Activated gamma-delta T cell treated with anti-CD3 and anti-CD28 coated beads, Interleukin-2, amount 50 U/mL, for 16 hours (primary cell): ENCODE measurements around the gene USP47.

Experiments used
- DNase-seq: peaks from one replicate; pipeline ENCODE4 v3.0.0-alpha.2; 2020; ENCODE audit warnings: low read depth

The USP47 gene

DNA sequence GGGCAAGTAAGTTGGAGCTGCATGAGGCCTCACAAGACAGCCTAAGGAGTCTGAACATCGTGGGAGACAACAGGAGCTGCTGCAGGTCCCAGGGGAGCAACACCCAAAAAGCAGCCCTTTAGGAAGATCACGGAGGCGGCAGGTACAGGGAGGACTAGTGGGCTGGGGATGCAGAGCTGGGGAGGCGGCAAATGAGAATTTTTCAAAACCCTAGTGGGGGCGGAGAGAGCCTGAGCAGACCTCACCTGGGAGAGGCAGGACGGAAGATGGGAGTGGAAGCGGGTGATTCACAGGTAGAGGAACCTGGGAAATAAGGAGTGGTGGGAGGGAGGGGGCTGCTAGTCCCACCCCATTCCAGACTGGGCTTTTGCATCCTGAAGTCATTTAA lies 124.6 kb downstream of the USP47 start:
- no peak for DNase-seq

DNA sequence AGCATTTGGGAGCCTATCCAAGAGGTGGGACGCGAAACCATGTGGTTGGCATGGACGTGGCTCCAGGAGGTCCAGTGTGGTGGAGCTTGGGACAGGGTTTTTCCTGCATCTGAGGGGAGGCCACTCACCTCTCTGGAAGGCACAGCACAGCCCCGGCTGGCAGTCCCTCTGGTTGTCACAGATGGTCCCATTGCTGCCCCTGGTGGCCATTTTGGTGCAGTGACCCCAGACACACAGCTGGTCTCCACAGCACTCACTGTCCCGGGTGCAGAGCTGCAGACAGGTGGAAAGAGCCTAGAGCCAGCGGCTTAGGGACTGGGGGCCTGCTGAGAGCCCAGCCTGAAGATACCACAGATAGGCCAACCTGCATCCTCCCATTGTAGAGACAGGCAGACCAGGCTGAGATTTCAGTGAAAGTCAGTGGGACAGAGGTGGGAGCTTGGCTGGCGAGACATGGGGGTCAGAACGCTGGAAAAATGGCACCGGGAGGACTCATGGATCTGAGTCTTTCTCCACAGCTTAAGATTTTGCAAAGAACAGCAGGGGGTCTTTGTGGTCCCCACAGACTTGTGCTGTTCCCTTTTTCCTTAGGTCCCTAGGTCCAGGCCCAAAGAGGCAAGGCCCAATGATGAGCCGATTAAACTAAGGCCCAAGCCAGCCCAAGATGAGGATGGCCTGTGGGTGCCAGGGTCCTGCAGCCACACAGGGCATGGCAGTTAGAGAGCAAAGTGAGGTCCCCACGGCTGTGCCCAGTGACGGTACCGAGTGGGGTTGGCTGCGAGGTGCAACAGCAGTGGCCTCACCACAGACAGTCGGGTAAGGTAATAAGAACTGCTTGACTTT lies 125.3 kb downstream of the USP47 start:
- peak; percentile 49 for DNase-seq

DNA sequence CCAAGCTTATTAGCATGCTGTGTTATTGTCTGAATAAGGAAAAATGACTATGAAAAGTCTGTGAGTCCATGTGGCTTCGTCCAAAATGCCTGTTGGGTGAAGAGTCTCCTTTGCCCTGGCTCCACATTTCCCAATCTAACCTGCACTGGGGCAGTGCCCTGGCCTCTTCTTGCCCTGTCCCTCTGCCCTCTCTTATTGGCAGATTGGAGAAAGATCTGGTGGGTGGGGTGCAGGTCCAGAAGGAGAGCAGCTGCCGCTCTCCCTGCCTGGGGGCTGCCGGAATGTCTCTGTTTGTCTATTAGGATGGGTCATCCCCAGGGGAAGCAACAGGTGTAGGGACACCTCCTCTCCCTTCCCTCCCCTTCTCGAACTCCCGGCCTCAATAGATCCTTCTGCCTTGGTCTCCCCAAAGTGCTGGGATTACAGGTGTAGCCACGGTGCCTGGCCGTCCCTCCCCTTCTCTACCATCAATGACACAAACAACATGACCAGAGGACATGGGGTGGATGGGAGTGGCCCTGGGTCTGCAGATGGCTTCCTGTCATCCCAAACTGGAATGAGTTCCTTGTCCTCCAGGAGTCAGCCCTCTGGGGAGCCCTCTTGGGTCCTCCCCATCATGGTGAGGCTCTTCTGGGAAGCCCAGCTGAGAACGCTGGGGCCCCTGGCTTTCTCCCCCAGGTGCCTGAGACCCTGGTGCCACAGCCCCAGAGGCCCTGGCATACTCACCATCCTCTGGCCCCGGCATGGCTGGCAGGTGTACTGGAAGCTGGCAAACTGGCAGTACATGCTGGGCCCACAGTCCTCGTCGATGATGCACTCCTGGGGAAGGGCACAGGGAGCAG lies 126.1 kb downstream of the USP47 start:
- DNase-seq: no peak

DNA sequence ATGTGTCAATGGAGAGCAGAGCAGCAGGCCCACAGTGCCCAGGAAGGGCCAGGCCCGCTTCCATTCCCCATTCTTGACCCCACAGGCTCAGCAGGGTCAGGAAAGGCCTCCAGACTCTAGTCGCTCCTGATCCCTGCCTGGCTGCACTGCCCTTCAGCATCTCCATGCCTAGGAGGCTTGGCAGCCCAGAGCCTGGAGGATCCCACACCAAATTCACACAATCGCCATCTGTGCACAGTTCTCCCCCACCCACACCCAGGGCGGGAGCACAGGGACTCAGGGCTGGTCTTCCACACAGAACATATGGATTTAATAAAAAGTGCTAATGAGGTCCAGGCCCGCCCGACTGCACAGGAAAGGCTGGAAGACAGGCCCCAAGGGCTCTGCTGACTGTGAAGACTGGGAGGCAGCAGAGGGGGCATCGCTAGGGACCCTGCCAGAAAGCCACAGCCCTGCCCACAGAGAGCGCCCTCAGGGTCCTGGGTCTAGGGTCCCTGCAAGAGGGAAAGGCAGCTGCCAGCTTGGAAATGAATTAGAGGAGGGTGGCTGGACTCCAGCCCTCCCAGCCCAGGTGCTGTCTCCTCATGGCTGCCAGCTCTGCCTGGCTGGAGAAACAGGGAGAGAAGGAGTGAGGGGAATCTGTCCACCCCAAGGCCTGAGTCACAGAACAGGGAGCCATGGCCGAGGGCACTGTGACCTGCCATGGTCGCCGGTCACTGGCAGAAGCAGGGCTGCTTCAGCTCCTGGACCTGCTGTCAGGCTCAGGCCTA lies 126.9 kb downstream of the USP47 start:
- DNase-seq: no peak

DNA sequence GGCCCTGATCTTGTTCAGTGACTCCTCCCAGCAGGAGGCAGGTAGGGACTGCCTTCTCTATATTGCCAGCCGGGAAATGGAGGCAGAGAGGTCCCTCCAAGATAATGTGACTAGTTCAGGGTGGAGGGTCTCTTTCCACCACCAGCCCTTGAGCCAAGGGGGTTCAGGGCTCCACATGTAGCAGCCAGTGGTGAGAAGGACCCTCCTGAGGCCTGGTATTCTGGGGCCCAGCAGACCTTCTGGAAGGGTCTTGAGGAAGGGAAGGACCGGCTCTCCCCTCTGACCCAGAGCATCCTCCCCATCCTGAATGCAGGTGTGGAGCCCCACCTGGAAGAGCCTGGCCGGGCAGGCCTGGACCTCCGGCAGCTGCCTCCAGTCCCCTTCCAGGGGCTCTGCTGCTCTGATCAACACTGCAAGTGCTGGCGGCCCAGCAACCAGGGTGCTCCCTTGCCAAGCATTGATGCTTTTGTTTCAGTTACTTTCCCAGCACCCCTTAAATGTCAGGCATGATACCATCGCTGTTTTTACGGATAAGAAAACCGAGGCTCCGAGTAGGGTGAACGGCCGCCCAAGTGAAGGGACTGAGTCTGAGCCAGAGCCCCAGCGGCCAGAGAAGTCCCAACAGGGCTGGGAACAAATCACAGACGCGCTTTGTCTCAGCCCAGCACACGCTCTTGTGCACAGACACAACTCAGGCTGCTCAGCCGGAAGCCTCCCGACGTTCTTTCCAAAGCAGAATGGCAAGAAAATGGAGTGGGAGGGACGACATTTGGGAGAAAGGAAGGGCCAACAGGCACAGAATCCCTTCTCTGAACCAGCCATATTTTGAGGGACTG lies 127.8 kb downstream of the USP47 start:
- DNase-seq: no peak

DNA sequence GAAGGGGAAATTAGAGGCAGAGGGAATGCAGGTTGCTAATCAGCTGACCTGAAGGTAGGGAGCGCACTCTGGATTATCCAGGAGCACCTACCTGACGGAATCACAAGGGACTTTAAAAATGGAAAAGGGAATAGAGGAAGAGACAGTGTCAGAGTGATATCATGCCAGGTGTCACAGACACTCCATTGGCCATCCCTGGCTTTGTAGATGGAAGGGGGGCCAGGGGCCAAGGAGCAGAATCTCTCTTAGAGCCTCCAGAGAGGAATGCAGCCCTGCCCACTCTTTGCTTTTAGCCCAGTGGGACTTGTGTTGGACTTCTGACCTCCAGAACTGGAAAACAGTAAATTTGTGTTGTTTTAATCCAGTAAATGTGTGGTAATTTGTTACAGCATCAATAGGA lies 128.8 kb downstream of the USP47 start:
- no peak for DNase-seq

DNA sequence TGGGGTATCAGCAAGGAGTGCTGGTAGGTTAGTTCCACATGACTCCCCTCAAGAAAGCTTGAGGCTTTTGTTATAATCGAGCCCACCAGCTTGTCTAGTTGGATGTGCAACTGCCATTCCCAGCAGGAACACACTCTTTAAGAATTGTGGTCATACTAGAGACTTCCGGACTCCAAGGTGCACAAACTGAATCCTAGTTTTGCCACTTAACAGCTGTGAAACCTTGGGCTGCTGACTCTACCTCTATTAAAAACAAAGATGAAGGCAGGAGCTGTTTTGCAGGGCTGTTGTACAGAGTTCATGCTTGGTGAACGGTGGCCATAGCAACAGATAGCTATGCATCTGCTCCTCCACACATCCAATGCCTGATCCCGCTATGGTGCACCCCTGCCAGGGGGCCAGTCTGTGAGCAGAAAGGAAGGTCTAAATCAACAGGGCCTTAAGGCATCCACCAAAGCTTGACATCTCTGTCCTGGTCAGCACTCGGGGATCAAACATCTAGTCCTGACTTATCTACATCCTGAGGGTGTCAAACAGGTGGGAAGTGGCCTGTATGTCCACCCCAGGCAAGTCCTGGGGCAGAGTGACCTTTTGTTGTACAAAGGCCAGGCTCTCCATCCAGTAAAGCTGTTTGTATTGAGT lies 130.3 kb downstream of the USP47 start:
- DNase-seq: no peak

DNA sequence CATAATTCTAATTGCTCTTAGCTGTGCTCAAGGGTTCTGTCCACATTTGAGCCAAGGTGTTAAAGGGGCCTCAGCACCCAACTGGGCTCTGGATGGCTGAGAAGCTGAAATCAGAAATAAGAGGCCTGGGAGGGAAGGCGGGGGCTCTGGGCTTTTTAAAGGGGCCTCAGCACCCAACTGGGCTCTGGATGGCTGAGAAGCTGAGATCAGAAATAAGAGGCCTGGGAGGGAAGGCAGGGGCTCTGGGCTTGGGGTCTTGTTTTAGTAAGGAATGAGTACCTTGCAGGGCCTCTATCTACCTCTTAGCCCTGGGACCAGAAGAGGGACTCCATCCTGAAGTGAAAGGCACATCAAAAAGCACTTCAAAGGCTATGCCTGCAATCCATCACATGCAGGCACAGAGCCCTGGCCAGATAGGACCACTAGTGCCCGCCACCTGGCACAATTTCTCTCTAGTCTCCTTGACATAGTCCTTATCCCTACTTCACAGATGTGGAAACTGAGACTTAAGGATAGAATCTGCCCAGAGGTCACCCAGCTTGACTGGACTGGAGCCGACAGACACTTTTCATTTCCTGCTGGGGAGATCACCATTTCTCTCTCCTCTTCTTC lies 131.1 kb downstream of the USP47 start:
- DNase-seq: no peak

DNA sequence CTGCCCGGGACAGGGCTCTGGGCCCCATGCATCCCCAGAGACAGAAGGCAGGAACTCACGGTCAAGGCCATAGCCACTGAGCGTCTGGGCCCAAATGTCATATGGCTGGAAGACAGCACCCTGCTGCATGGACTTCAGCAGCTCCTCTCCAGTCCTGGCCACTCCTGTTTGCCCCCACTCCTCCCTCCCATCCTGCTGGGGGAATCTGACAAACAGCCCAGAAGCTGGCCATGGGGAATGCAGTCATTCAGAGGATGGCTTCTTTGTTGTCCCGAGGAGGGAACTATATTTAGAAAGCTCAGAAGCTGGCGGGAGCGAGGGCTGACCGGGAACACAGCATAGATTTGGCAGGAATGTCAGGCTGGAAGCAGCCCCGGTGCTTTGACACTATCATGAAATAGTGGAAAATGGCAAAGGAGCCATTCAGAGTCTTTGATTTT lies 131.6 kb downstream of the USP47 start:
- no peak for DNase-seq

DNA sequence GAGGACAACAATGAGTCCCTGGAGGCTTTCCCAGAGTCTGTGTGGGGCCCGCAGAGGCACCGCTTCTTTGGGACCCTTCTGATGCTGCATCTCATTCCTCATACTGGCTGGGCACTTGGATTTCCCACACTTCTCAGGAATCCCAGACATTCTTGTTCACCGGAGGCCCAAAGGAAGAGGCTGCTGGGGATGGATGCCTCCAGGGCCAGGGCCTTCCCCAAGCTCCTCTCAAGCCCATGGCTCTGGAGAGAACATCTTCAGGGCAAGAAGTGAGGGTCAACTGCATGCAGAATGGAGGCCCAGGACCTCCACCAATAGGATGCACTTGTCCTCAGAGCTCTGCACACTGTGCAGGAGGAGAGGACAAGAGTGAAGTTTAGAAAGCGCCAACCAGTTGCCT lies 132.1 kb downstream of the USP47 start:
- no peak for DNase-seq

DNA sequence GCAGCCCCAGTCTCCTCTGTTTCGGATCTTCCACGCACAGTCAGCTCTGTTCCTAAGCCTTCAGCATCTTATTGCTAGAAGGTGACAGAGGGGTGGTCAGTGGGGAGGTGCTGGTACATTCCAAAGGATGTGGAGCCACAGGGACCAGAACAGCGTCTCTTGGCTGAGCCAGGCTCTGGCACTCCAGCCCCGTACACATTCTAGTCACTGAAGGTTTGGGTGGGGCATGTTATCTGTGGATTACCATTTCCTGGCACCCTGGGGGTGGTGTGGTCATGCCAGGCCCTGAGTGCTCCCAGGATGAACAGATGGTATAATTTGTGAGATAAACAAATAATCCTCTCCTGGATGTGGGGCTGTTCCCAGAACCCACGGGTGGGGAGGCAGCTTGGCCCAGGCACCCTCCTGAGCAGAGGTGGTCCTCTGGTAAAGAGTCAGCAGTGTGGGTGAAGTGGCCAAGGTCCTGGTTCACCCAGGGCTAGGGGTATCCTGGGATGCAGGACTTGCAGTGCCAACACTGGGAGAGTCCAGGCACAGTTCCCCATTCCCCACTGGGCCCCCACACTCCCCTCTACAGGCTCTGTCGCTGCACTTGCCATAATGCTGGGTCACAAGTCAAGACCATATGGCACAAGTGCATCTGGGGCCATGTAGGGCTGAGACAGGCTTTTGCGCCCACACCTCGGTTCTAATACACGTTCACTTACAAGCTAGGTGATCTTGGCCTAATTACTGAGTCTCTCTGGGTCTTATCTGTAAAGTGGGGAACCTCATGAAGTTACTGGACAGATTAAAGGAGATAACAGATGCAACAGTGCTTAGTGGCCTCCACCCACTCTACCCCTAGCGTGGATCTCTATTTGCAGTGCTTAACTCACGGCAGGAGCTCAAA lies 133.7 kb downstream of the USP47 start:
- DNase-seq: no peak

DNA sequence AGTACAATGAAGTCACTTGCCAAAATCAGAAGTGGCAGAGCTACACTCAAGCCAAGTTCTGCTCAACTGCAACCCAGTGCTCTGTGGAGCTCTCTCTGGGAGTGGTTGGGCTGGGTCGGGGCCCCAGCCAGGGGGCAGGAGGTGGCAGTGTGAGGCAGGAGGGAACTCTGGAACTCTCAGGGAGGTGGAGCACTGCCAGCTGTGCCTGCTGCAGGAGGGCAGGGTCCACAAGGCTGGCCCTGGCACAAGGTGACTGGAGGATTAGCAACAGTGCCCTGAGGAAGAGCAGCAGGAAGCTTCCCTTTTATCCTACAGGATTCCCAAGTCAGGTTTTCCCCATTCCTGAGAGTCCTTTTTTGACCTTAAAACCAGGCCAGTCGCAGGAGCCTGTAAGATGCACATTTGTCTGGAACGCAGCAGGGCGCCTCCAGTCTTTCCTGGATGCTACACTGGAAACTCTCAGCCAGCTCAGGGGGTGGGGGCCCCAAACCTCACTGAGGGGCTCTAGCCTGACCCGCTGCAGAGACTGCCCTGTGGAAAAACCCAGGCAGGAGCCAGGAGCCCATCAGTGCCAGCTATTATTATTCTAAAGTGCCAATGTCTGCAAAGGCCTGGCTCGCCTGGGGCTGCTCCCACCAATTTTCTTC lies 134.8 kb downstream of the USP47 start:
- no peak for DNase-seq

DNA sequence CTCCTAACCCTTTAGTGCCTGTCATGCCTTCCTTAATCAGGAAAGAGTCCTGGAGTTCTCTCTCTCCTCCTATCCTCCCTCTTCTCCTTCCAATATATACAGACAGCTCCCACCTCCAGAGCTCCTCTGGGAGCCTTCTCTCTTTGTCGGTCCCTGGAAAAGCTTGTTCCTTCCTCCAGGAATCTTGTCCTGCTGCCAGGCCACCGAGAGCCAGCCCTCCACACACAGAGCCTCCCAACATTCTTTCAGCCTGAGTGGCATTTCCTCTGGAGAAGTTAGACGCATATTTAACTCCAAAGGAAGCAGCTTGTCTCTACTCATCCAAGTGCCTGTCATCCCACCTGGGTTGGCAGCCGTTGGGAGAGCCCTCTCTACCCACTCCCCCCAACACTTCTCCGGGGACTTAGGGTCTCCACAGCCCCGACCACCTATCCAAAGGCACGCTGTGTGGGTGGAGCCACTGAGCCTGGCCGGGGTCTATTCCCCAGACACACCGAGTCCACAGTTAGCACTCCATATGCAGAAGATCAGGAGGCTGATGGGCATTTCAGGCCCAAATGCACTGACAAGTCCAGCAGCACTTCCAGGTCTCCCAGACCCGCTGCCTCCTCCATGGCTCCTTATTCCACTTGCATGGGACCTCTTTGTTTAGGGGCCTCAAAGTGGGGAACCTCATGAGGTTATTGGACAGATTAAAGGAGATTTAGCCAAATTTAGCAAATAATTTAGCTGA lies 135.6 kb downstream of the USP47 start:
- no peak for DNase-seq

DNA sequence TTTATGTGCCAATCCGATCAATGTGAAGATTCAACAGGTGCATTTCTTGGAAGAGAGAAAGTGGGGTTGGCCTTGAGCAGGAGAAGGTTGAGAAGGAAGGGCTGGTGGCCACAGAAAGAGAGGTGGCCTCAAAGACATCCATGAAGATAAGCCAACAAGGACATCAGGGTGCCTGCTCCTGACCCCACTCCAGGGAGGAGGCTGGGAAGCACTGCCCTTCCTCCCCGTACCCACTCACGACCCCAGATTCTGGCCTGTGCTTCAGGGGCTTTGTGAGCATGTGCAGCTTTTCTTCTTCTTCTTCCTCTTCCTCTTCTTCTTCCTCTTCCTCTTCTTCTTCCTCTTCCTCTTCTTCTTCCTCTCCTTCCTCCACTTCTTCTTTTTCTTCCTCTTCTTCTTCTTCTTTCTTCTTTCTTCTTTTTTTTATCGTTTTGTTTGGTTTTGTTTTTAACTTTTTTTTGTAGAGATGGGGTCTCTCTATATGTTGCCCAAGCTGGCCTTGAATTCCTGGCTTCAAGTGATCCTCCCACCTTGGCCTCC lies 136.4 kb downstream of the USP47 start:
- no peak for DNase-seq

DNA sequence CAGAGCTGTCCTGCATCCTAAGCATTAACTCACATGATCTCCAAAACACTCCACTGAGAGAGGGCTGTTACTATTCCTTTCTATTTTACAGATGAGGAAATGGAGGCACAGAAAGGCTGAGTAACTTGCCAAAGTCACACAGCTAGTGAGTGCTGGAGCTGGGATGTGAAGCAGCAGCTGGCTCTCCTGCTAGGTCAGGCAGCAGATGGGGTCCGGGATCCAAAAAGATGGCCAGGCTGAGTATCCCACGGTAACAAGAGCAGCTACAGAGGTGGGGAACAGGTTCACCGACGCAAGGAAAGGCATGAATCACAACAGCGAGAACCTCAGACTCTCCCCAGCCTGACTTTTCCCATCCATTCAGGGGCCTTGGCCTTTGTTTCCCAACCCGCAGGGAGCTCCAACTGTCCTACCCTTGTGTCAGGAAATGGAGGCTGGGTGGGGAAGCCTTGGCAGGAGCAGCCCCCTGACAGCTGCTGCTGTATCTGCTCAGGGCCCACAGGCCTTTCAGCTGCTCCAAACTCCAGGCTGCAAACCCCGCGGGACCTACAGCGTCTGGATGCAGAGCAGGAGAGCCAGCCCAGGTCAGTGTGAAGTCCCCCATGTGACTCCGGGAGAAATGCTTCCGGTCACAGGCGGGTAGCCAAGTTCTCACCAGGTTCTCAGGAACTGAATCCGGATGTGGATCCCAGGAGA lies 137.2 kb downstream of the USP47 start:
- no peak for DNase-seq

DNA sequence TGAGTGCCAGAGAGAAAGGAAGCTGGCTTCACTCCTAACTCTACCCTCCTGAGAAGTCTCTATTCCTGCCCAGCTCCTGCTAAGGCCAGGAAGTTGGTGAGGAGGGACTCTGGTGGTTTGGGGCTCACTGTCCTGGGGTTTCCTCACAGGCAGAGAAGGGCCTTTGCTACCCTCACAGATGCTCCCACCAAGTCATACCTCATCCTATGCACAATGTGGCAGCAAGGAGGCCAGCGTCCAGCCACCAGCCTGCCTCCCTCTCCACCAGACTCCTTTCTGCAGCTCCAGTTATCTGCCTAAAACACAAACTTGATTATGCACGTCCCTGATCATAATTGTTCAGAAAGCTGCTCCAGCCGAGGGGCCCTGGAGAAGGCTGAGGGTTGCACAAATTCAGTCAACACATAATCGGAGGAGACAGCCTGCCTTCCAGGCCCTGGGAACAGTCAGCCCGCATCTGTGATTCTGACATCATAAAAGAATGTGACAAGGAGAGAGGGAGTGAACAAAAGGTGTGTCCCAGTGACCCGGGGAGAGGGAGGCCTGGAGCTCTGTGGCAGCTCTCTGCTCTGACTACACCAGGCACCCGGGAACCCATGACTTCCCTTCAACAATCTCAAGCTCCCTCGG lies 137.8 kb downstream of the USP47 start:
- DNase-seq: no peak

DNA sequence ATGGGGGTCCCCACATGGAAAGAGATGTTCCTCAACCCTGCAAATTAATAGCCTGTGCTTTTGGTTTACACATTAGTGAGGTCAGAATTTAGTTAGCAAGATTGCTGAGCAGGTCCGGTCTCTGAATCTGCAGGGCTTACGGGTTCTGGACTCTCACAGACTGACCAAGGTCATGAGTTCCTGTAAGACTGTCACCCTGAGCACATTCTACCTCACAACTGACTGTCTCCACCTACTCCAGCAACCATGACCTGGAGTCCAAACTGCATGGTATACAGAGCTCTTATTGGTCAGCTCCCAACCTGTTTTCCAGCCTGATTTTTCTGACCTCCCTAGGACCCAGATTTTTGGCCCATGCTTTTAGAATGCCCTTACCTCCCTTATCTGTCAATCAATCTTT lies 138.4 kb downstream of the USP47 start:
- no peak for DNase-seq
